GM19240 (cell line): Measurements from ENCODE around the gene CEMIP.

ENCODE experiments used
- DNase-seq: peaks from one replicate; pipeline ENCODE4 v3.0.0; 2011; ENCODE audit warnings: low spot score; ENCODE audit not compliant: insufficient read length

CEMIP gene

DNA sequence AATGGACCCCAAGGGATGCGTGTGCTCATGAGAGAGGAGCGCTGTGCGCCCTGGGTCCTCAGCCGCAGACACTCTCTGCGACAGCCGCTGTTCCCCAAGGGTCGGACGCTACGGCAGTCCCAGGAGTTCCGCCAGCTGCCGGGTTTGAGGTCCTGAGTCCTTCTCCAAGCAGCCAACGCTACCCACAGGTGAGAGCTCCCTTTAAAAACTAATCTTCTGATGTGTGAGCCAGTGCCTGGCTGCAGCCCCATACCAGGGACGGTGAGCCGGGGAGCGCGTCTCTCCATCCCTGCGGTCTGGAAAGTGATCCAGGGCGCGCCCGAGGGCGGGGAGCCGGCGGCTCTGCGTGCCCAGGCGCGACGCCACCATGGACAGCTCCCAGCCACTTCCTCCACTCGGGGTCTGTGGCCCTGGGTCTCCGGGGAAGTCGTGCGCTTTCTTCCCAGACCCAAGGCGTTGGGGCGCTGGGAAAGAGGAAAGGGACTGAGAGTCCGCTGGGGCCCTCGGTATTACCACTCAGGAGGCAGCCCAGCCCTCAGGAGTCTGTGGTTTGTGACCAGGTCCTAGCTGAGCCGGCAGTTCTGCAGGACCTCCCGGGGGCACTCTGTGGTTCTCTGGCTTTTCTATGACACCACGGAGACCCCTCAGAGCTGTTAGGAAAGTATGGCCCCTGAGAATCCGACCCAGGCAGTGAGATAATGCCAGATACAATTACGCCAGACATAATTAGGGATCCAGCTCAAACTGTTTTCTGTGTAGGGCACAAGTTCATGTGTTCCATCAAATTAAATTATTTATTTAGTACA lies 1.4 kb downstream of the CEMIP start:
- no peak for DNase-seq

DNA sequence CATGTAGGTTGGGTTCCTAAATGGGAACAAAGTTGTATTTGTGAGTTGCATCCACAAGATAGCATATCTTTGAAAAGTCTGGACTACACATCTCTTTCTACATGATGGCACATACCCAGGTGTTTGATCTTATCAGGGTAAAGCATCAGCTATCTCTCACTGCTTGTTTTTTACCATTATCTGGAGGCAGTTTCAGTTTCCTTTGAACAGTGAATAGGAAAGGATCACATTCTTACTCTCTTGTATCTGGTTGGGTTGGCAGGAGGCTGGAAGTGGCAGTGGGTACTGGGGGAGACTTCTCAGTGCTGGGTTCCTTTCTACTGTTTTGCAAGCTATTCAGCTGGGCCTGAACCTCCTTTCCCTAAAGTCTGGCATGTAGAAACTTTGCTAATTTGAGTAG lies 4.1 kb downstream of the CEMIP start:
- no peak for DNase-seq

DNA sequence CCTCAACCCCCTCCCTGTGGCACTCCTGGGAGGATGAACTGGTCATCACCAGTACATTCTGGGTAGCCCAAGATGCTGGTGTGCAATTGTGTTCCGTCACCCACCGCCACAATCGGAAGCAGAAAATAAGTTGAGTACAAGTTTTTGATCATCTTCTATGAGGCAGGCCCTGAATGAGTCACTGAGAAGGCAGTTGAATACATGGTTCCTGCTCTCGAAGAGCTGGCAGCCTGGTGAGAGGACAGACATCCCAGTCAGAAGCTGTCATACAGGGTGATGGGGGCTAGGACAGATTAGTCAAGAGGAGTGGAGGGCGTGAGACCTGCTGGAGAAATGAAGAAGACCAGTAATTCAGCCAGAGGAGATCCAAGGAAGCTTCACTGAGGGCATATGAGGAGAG lies 6.2 kb downstream of the CEMIP start:
- DNase-seq: no peak

DNA sequence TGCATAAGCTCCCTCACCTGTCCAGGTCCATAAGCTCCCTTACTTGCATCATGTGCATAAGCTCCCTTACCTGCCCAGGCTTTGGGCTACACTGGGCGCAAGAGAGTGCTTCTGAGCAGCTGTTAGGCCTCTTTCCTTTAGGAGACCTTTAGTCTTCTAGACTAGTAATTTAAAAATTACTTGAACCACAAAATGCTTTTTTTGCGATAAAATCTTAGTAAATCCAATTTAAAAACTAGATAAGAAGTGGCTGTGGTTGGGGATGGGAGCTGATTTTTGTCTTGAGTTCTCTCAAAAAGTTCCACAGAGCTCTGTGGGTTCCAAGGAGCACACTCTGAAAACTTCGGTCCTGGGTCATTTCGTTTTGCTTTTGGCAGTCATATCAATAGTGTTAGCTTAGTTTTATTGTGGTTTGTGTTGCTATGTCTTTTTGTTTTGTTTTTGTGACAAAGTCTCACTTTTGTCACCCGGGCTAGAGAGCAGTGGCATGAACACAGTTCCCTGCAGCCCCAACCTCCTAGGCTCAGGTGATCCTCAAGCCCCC lies 6.7 kb downstream of the CEMIP start:
- no peak for DNase-seq

DNA sequence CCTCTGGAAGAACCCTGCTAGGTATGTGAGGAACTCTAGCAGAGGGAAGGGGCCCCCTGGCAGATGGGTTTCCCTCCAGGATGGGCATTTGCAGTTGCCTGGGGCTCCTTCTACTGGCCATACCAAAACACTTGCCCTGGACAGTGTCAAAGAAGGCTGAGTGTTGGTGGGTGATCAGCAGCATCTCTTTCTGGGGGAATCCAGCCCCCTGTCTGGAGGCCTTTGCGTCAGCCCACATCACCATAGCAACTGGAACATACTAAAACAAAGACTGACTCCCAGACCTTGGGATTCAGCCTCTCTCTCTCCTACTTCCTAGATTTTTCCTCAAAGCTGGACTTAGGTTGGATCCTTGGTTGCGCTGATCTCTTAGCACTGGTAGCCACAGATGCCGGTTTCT lies 8.1 kb downstream of the CEMIP start:
- DNase-seq: no peak

DNA sequence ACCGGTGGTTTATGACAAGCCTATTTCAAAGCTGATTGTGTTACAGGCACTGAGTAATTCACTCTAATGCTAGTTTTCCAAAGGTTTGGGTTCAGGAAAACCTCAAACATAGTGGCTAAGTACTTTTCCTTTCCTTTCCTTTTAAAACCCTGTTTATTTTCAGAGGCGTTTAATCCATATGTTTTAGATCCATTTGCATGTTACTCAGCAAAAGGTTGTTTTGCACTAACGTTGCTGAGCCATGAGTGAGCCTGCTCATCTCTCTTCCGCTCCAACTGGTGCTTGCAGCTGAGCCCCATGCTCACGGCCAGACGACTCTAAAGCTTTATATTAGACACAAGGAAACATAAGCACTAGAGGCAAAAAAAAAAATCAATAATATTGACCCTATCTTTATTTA lies 9.4 kb downstream of the CEMIP start:
- no peak for DNase-seq

DNA sequence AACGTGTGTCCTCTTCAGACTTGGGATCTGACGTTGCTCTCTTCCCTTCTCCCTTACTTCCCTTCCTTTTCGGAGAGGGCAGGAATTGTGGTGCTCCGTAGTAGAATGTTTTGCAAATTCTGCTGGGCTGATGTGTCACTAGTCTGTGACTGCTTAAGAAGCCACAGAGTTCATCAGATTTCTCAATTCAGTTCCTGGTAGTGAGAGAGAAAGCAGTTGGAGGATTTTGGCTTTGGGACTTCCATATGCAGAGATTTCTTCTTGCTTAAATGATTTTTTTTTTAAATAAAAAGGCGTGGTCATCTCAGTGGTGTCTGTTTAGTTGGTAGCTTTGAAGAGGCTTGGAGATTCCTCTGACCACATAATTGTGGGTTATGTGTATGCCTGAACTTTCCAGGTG lies 10.1 kb downstream of the CEMIP start:
- DNase-seq: no peak

DNA sequence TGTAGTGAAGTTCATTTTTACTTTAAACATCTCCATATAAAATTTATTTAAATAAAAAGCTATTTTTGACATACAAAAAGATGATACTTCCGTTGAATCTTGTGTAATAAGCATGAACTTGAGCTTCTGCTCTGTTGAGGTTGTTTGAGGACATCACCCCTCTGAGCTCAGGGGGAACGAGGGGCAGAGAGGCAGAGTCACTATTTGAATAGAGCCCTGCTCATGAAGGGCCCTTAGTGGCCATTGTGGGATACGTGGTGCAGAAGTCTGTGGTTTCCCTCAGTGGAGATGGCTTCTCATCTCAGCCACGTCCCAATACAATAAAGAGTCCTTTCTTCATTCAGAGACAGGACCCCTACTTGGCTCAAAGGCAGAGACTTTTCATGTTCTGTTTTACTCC lies 10.6 kb downstream of the CEMIP start:
- DNase-seq: no peak

DNA sequence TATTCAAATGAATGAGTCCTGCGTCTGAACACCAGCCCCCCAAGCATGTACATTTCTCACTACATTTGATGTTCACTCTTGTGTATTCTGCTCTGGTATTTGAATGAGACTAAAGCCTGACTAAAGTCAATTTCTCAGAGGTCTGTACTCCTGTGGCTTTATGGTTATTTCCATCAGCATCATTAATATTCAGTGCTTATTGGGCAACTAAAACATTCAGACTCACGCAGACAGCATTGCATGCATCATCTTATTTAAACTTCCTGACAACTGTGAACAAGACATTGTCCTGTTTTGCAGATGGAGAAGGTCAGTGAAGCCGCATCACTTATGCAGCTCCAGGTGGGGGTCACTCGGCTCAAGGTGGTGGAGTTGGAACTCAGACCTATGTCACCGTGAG lies 11.1 kb downstream of the CEMIP start:
- DNase-seq: no peak

DNA sequence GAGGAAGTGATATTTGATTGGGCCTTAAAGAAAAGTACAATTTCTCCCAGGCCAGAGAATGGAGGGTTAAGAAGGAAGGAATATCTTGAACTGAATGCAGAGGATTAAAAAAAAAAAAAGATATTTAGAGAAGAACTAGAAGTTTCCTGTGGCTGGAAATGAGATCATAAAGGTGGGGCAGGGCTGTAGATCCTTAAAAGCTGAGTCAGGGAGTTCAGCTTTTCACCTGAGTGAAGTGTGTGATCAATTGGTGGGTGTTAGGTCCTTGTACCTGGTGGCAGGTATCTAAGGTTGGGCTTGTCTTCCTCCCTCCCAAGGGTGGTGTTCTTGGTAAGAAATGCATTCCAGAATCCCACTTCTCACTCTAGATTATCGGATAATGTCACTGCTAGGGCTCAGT lies 11.8 kb downstream of the CEMIP start:
- DNase-seq: no peak

DNA sequence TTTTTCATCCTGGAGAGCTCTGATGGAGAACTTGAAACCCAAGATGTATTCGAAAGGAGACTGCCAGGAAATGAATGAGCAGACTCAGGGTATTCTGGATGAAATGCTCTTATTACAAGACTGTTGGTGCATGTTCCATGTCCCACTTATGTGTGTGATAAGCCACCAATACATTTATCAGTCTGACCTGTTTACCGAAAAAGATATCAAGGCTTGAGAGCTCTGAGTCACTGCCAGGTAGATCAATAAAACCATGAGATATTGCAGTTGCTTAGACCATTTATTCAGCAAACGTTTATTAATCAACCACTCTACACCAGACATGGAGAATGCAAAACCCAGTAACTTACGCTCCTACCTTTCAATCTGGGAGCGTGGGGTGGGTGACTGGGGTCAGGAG lies 17.2 kb downstream of the CEMIP start:
- no peak for DNase-seq

DNA sequence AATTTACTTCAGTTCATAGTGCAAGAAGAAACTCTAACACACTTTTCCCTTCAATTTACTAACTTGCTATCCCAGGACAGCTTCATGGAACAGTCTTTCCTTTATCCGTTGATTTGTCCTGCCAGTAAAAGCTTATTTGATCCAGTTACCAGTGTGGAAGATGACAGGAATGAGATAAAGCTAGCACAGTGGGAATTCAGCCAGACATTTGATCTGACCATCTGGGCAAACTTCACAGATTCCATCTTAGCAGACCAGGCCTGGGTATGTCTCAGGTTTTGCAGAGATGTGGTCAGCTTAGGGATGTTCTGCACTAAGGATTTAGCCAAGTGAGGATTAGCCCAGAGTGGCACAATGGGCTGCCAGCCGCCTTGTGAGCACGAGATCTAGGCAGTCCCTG lies 19.7 kb downstream of the CEMIP start:
- DNase-seq: no peak

DNA sequence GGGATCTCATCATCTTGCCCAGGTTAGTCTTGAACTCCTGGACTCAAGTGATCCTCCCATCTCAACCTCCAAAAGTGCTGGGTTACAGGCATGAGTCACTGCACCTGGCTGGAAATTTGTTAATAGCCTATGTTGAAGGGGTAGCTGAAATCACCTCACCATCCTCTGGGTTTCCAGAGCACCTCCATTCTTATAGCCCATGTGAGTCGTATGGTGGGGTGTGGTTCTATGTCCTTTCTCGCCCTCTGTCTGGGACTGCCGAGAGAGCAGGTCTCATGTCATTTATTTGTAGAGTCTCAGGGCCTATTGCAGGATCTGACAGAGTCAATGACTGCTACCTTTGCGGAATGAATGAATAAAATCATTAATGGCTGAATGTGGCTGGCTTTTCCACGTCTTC lies 20.9 kb downstream of the CEMIP start:
- DNase-seq: no peak

DNA sequence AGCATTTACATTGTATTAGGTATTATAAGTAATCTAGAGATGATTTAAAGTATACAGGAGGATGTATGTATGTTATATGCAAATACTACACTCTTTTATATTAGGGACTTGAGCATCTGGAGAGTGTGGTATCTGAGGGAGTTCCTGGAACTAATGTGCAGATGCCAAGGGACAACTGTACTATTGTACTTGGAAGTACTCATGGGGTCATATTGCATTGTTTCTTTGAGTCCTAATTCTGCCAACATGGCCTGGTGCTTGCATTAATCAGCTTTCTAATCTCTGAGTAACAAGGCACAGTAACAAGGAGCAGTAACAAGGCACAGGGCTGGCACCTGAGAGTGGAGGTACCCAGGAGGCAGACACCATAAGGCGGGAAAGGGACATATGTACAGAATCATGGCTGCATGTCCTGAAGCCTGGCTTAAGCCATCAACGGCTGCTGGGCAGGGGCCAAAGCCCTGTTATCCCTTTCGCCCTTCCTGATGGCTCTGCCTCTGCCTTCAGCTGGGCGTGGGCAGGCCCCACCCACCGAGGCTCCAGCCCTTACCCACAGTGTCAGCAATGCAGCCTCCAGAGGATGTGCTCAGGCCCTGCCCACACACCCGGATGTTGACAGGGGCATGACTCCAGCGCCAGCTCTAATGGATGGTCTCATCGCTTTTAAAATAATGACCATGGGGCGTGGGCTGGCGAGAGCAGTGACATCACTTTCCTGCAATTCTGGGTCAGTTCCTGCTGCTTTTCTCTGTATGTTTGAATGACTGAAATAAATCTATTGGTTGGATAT lies 22.9 kb downstream of the CEMIP start:
- no peak for DNase-seq

DNA sequence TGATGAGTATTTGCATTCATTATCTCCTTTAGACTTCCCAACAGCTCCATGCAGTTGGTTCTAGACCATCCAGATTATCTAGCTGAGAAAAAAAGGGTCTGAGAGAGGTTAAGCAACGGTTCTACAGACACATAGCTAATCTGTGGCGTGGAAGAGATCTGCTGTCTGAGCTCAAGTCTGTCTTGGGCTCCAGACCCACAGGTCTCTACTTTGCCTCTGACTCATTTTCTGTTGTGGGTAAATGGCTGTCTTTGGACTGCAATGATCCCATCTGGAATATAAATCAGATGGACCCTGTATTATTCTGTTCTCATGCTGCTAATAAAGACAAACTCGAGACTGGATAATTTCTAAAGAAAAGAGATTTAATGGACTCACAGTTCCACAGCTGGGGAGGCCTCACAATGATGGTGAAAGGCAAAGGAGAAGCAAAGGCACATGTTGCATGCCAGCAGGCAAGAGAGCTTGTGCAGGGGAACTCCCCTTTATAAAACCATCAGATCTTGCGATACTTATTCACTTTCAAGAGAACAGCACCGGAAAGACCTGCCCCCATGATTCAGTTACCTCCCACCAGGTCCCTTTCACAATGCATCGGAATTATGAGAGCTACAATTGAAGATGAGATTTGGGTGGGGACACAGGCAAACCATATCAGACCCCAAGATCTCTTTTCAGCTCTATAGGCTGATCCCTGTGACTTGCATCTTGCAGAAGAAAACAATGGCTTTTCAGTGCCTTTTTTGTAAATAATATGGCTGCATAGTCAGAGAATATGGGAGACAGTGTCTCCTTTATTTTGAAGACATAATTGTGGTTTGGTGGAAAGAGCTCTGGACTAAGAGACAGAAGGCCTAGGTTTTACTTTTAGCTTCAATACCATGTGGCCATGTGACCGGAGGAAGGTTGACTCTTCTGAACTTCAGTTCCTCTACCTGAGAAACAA lies 24.7 kb downstream of the CEMIP start:
- no peak for DNase-seq

DNA sequence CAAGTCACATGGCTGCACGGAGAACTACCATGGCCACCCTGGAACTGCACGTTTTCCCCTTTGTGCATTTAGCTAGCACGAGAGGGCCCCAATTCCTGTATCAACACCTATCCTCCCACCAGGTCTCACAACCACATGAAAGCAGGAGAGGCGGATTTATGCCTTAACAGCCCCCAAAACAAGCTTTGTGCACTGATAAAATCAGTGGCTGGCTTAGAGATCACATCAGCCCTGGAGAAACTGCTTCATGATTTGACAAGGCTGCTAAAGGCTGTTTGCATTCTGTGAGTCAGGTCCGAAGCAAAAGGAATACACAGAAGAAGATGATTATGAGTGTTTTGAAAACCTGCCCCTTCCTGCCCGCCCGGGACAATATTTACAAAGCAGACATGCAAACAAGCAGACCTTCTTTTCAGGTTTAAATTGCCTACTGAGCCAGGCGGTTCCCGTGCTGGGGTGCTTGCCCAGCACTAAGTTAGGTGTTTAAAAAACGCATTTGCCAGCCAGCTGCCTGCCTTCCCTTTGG lies 25.9 kb downstream of the CEMIP start:
- DNase-seq: no peak

DNA sequence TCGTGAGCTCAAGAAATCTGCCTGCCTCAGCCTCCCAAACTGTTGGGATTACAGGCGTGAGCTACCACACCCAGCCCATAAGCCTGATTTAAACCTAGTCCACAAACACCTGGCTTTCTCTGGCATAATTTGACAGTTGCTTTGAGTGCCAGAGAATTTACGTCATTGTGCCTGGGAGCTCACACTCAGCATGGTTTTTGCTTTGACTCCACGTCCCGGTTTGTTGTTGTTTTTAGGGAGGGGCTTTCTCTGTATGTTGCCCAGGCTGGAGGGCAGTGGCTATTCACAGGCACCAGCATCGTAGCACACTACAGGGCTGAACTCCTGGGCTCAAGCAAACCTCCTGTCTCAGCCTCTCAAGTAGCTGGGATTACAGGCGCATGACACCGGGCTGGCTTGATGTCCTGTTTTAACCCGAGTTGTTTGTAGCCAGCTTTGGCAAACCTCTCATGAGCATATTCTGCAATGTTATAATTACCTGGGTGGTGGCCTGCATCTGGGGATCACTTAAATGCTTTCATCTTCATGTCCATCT lies 32.7 kb downstream of the CEMIP start:
- DNase-seq: no peak

DNA sequence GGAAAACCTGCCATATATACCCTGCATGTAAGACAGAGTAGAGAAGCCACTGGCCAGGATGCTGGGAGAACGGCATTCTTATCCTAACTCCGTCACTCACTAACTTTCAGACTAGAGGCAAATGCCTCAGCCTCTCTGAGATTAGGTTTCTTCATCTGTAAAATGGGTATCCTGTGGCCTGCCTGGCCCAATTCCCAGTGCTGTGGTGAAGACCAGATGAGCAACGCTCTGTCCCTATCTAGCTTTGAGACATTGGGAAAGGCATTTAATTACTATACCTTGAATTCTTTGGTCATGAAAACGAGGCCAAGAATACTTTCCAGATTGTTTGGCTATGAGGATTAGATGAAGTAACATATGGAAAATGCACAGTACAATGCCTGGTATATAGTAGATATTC lies 35.9 kb downstream of the CEMIP start:
- DNase-seq: no peak

DNA sequence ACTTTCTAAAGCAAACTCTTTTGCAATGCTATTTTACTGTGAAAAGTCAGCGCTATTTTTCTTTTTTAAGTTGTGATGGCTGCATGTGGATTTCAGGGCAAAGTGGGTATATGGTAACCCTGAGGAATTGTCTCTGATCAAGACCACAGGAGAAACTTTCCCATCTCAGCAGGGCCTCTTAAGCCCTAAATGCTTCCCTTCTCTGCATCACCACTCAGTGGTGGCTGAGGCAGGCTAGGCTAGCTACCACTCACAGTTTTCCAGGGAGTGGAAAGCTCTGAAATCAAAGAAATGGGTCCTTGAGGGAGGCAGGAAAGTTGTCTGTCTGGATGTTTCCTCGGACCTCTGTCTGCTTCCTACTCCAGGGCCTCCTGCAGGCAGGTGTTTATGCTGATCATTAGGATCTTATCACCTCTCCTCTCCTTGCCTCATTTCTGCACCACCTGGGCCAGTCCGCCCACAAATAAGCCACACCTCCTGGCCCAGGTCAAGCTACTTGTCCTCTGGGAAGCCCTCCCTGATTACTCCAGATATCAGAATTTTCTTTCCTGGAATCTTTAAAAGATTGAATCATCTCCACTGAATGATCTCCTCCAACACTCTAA lies 37.0 kb downstream of the CEMIP start:
- DNase-seq: no peak

DNA sequence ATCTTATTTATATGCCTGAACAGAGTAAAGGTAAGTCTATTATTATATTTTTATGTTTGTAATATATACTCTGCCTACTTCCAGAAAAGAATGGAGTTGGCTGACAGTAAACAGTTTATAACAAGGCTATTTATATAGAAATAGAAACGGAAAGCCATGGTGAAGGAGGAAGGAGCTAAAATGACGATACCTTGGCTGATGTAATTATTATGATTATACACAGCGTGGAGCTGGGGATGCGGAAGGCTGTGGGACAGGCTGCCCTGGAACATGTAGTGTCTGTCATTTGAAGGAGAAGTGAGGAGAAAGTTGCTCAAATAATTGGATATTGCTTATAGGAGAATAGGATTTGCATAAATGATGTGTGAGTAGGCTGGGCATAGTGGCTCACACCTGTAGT lies 37.8 kb downstream of the CEMIP start:
- no peak for DNase-seq

DNA sequence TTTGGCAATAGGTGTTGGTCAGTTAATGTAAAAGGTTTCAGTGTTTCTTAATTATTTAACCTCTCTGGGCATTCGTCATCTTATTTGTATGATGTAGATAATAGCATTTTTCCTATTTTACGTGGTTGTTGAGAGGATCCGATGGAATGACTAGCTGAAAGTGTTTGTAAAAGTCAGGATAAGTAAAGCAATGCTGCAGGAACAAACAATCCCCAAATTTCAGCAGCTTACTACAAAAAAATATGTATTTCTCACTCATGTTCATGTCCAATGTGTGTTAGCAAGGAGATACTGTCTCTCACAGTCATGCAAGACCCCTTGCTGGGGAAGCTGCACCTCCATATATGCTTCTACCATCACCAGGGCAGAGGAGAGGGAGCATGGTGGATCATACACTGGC lies 38.7 kb downstream of the CEMIP start:
- DNase-seq: no peak
